Endothelial cell of umbilical vein (primary cell): ENCODE data around the gene FILIP1.

Experiments
- EZH2 ChIP-seq: IDR thresholded peaks from 2 replicates; pipeline ENCODE4 v1.6.1; 2012; ENCODE audit warnings: borderline replicate concordance, low read depth, mild to moderate bottlenecking, moderate library complexity, low read length, inconsistent platforms; ENCODE audit not compliant: severe bottlenecking
- GATA2 ChIP-seq: IDR thresholded peaks from 2 replicates; pipeline ENCODE4 v1.7.0; 2011; ENCODE audit warnings: low read depth, mild to moderate bottlenecking, moderate library complexity, mixed read lengths, low read length; ENCODE audit not compliant: insufficient read length, insufficient read depth
- JUN ChIP-seq: IDR thresholded peaks from 2 replicates; pipeline ENCODE4 v1.6.1; 2011; ENCODE audit warnings: borderline replicate concordance, low read depth; ENCODE audit not compliant: insufficient read length, insufficient read depth
- MYC ChIP-seq: IDR thresholded peaks from one replicate; pipeline ENCODE4 v1.6.1; 2011; ENCODE audit warnings: mild to moderate bottlenecking, low read depth, low read length
- POLR2A ChIP-seq: IDR thresholded peaks from 2 replicates; pipeline ENCODE4 v1.6.1; 2012; ENCODE audit warnings: low read depth, mild to moderate bottlenecking, control low read depth, low read length
- POLR2AphosphoS5 ChIP-seq: IDR thresholded peaks from 2 replicates; pipeline ENCODE4 v1.6.1; 2012; ENCODE audit warnings: low read depth, mild to moderate bottlenecking, control low read depth, low read length, moderate library complexity; ENCODE audit not compliant: insufficient read depth
- TF ChIP-seq, protein P1 (sequence below), 2 donors: IDR thresholded peaks; 1 replicate in 1 of 2; 2 replicates in 1 of 2; pipeline ENCODE4 v1.5.1; 2011; ENCODE audit warnings: low read length in 2 of 2, mild to moderate bottlenecking in 2 of 2, moderate library complexity in 2 of 2, control low read depth in 1 of 2, inconsistent platforms in 1 of 2, low read depth in 1 of 2; ENCODE audit not compliant: insufficient read depth in 1 of 2; ENCODE audit errors: extremely low read depth in 1 of 2

DNA sequence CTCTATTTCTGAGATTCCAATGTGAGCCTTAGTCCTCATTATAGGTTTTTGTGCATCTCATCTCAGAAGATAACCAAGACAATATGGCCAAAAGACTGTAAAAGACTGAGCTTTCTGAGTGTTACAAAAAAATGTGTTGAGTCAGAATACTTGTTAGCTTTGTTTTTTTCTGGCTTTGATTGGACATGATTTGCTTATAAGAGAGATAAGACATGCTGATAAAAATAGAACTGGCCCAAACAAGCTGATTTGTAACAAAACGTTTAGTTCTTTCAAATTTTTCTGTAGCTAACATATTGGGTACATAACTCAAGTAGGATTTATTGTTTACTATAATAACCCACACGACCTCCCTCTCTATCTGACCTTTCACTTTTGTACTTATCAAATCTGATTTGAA is 32.9 kb downstream of the FILIP1 start:
- TF ChIP-seq, protein P1, sequence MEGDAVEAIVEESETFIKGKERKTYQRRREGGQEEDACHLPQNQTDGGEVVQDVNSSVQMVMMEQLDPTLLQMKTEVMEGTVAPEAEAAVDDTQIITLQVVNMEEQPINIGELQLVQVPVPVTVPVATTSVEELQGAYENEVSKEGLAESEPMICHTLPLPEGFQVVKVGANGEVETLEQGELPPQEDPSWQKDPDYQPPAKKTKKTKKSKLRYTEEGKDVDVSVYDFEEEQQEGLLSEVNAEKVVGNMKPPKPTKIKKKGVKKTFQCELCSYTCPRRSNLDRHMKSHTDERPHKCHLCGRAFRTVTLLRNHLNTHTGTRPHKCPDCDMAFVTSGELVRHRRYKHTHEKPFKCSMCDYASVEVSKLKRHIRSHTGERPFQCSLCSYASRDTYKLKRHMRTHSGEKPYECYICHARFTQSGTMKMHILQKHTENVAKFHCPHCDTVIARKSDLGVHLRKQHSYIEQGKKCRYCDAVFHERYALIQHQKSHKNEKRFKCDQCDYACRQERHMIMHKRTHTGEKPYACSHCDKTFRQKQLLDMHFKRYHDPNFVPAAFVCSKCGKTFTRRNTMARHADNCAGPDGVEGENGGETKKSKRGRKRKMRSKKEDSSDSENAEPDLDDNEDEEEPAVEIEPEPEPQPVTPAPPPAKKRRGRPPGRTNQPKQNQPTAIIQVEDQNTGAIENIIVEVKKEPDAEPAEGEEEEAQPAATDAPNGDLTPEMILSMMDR (IDR thresholded peaks at IDR 0.05; ENCODE audit: extremely low read depth in 1 of 2, insufficient read depth in 1 of 2, low read depth in 1 of 2, low read length in 2 of 2), result no peak
- TF ChIP-seq POLR2AphosphoS5 (no peak), JUN (no peak), EZH2 (no peak), MYC (no peak), POLR2A (no peak), GATA2 (no peak)
